A549 (cell line): ENCODE results near the gene ACTRT2. TPM values are rescaled to one million over a fixed set of nuclear protein-coding genes. Genes with fewer than 3 reads are reported as not detected.

ENCODE experiments used
- ATAC-seq, 2 experiments: fragments of 200-7000 bp in 1 of 2; fragments of >200 bp in 1 of 2; cut with Nextera tagmentation in 1 of 2; cut with Tn5 transposase in 1 of 2; 3 replicates each; pipeline versions ENCODE4 v1.8.0 to v1.9.1; 2018 to 2020; ENCODE audit warnings: mild to moderate bottlenecking in 1 of 2, moderate library complexity in 1 of 2
- CTCF ChIA-PET: fragments of 300-600 bp; sonication (Branson Sonifier 250); formaldehyde crosslinking; extraction: SDS; loops from one replicate; lab custom pipeline; 2021; ENCODE audit warnings: antibody characterized with exemption, inconsistent platforms; lab: Yijun Ruan, JAX
- POLR2A ChIA-PET: fragments of 350-600 bp; formaldehyde crosslinking; extraction: SDS; loops from one replicate; lab custom pipeline; 2021; ENCODE audit warnings: antibody characterized with exemption, inconsistent platforms; lab: Yijun Ruan, JAX
- DNase-seq, 2 experiments: peaks; one replicate each; pipeline versions ENCODE4 v3.0.0 to v3.0.0-alpha.2; 2011 to 2016; ENCODE audit warnings: low read depth in 1 of 2, low spot score in 1 of 2
- FAIRE-seq: peaks from 2 replicates; lab custom pipeline; 2011; peaks lifted over from hg19 to GRCh38; lab: Jason Lieb, UNC
- H3K27ac ChIP-seq, 2 experiments: fragments of >200 bp; sonication (Bioruptor Twin); formaldehyde crosslinking; 3 replicates each; pipeline ENCODE4 v1.5.1; 2016 to 2017
- H3K4me1 ChIP-seq: fragments of >200 bp; sonication (Bioruptor Twin); formaldehyde crosslinking; 3 replicates; pipeline ENCODE4 v1.6.1; 2016
- H3K4me2 ChIP-seq: fragments of >200 bp; sonication (Bioruptor Twin); formaldehyde crosslinking; 3 replicates; pipeline ENCODE4 v1.6.1; 2016
- H3K4me3 ChIP-seq: fragments of >200 bp; sonication (Bioruptor Twin); formaldehyde crosslinking; 3 replicates; pipeline ENCODE4 v1.5.1; 2016
- H3K9me3 ChIP-seq: fragments of >200 bp; sonication (Bioruptor Twin); formaldehyde crosslinking; 3 replicates; pipeline ENCODE4 v1.6.1; 2016
- CBX2 ChIP-seq: fragments of 200-600 bp; sonication (generic); IDR thresholded peaks from 2 replicates; pipeline ENCODE4 v1.6.1; 2016; ENCODE audit warnings: low read depth, mild to moderate bottlenecking, borderline replicate concordance
- CBX8 ChIP-seq: fragments of 200-600 bp; sonication (generic); IDR thresholded peaks from 2 replicates; pipeline ENCODE4 v1.6.1; 2016
- CEBPB ChIP-seq, 2 experiments: fragments of >200 bp in 1 of 2; sonication (Bioruptor Twin) in 1 of 2; formaldehyde crosslinking in 1 of 2; IDR thresholded peaks; 2 replicates each; pipeline ENCODE4 v1.6.1; 2012 to 2016
- CHD2 ChIP-seq: fragments of 150-350 bp; IDR thresholded peaks from 2 replicates; pipeline ENCODE4 v1.6.1; 2014; ENCODE audit warnings: low read length; ENCODE audit not compliant: partially characterized antibody
- CHD4 ChIP-seq: fragments of 200-600 bp; sonication (generic); IDR thresholded peaks from 2 replicates; pipeline ENCODE4 v1.6.1; 2016; ENCODE audit warnings: antibody characterized with exemption, mild to moderate bottlenecking, borderline replicate concordance
- EP300 ChIP-seq, 2 experiments: fragments of >200 bp; sonication (Bioruptor Twin); formaldehyde crosslinking; IDR thresholded peaks; 2 replicates in 1 of 2; 3 replicates in 1 of 2; pipeline ENCODE4 v1.6.1; 2016 to 2017
- ESRRA ChIP-seq: fragments of 150-350 bp; IDR thresholded peaks from 2 replicates; pipeline ENCODE4 v1.6.1; 2014; ENCODE audit warnings: mild to moderate bottlenecking, low read length, borderline replicate concordance
- FOSB ChIP-seq: fragments of 250-450 bp; sonication (Bioruptor Pico); IDR thresholded peaks from 2 replicates; pipeline ENCODE4 v1.5.0; 2020; ENCODE audit warnings: mild to moderate bottlenecking, moderate library complexity
- GATA3 ChIP-seq: IDR thresholded peaks from 2 replicates; pipeline ENCODE4 v1.6.1; 2012; ENCODE audit warnings: borderline replicate concordance
- HEYL ChIP-seq: fragments of 250-450 bp; sonication (Bioruptor Pico); IDR thresholded peaks from 2 replicates; pipeline ENCODE4 v1.8.0; 2021; ENCODE audit warnings: mild to moderate bottlenecking, moderate library complexity
- HOXB5 ChIP-seq: fragments of 250-450 bp; sonication (Bioruptor Pico); IDR thresholded peaks from 2 replicates; pipeline ENCODE4 v1.5.0; 2020; ENCODE audit warnings: mild to moderate bottlenecking, moderate library complexity
- JUN ChIP-seq, 2 experiments: fragments of >200 bp; sonication (Bioruptor Twin); formaldehyde crosslinking; IDR thresholded peaks; 2 replicates in 1 of 2; 3 replicates in 1 of 2; pipeline ENCODE4 v1.6.1; 2016 to 2017
- JUNB ChIP-seq: fragments of >200 bp; sonication (Bioruptor Twin); formaldehyde crosslinking; IDR thresholded peaks from 2 replicates; pipeline ENCODE4 v1.6.1; 2016
- KDM5A ChIP-seq: fragments of 200-600 bp; sonication (generic); IDR thresholded peaks from 2 replicates; pipeline ENCODE4 v1.6.1; 2016; ENCODE audit warnings: antibody characterized with exemption, mild to moderate bottlenecking
- MAFK ChIP-seq: fragments of 450-650 bp; IDR thresholded peaks from 2 replicates; pipeline ENCODE4 v1.6.1; 2014; ENCODE audit not compliant: partially characterized antibody
- MAZ ChIP-seq: fragments of 150-350 bp; IDR thresholded peaks from 2 replicates; pipeline ENCODE4 v1.6.1; 2014; ENCODE audit warnings: antibody characterized with exemption, low read depth, low read length, borderline replicate concordance
- NFE2L2 ChIP-seq: fragments of 150-350 bp; conservative IDR thresholded peaks from 2 replicates; pipeline ENCODE4 v1.6.1; 2014; ENCODE audit warnings: low read length
- NPAS2 ChIP-seq: fragments of 250-450 bp; sonication (Bioruptor Pico); IDR thresholded peaks from 2 replicates; pipeline ENCODE4 v1.8.0; 2022; ENCODE audit warnings: mild to moderate bottlenecking, moderate library complexity, borderline replicate concordance
- NR3C1 ChIP-seq: fragments of >200 bp; sonication (Bioruptor Twin); formaldehyde crosslinking; IDR thresholded peaks from 3 replicates; pipeline ENCODE4 v1.6.1; 2017
- PHF8 ChIP-seq: fragments of 200-600 bp; sonication (generic); IDR thresholded peaks from 2 replicates; pipeline ENCODE4 v1.6.1; 2016; ENCODE audit warnings: low read depth, mild to moderate bottlenecking, antibody characterized with exemption, moderate library complexity, borderline replicate concordance
- POLR2A ChIP-seq: IDR thresholded peaks from 2 replicates; pipeline ENCODE4 v1.6.1; 2012; ENCODE audit warnings: mild to moderate bottlenecking, low read length
- RARB ChIP-seq: fragments of 250-450 bp; sonication (Bioruptor Pico); IDR thresholded peaks from 2 replicates; pipeline ENCODE4 v1.8.0; 2021; ENCODE audit warnings: mild to moderate bottlenecking, moderate library complexity
- RFX5 ChIP-seq: fragments of 450-650 bp; IDR thresholded peaks from 2 replicates; pipeline ENCODE4 v1.7.1; 2014; ENCODE audit warnings: antibody characterized with exemption, mild to moderate bottlenecking, moderate library complexity
- SMC3 ChIP-seq: fragments of >200 bp; sonication (Bioruptor Twin); formaldehyde crosslinking; IDR thresholded peaks from 3 replicates; pipeline ENCODE4 v1.6.1; 2018; ENCODE audit warnings: inconsistent platforms
- USF2 ChIP-seq: fragments of 450-650 bp; IDR thresholded peaks from 2 replicates; pipeline ENCODE4 v1.6.1; 2014; ENCODE audit warnings: antibody characterized with exemption
- ZC3H11A ChIP-seq: fragments of 450-650 bp; IDR thresholded peaks from 2 replicates; pipeline ENCODE4 v1.6.1; 2014; ENCODE audit warnings: antibody characterized with exemption, mild to moderate bottlenecking
- ZNF302 ChIP-seq: fragments of 250-450 bp; sonication (Bioruptor Pico); IDR thresholded peaks from 2 replicates; pipeline ENCODE4 v1.9.0; 2021; ENCODE audit warnings: inconsistent platforms, mild to moderate bottlenecking, moderate library complexity
- ZSCAN20 ChIP-seq: fragments of 250-450 bp; sonication (Bioruptor Pico); IDR thresholded peaks from 2 replicates; pipeline ENCODE4 v1.8.0; 2022; ENCODE audit warnings: mild to moderate bottlenecking, moderate library complexity
- WGBS: methylation state at CpG from one replicate; pipeline ENCODE4 v1.1.6; 2017; ENCODE audit errors: missing lambda C conversion rate; 5-methylcytosine and 5-hydroxymethylcytosine counted together
- polyA plus RNA-seq, 4 experiments: library from polyadenylated mRNA; depleted of rRNA in 3 of 4; stranded (reverse); fragments of >200 nt; fragmentation: RNase III in 1 of 4; extraction: RNeasy Plus Mini Kit Qiagen cat#74134 plus additional on column Dnase treatment in 1 of 4; gene quantifications; 2 replicates in 3 of 4; 3 replicates in 1 of 4; pipeline ENCODE4 v1.2.3, GENCODE V29; 2011 to 2017
- TF ChIP-seq, protein P1 (sequence below): fragments of >200 bp; sonication (Bioruptor Twin); formaldehyde crosslinking; IDR thresholded peaks from 3 replicates; pipeline ENCODE4 v1.6.1; 2016
- TF ChIP-seq, protein P2 (sequence below): fragments of 250-450 bp; sonication (Bioruptor Pico); IDR thresholded peaks from 2 replicates; pipeline ENCODE4 v1.5.0; 2021; ENCODE audit warnings: mild to moderate bottlenecking, moderate library complexity, borderline replicate concordance
- TF ChIP-seq, protein P3 (sequence below): IDR thresholded peaks from 2 replicates; pipeline ENCODE4 v1.6.1; 2012
- TF ChIP-seq, protein P4 (sequence below): fragments of 200-600 bp; sonication (generic); IDR thresholded peaks from 2 replicates; pipeline ENCODE4 v1.6.1; 2016; ENCODE audit warnings: antibody characterized with exemption, mild to moderate bottlenecking, moderate library complexity

The ACTRT2 gene
- polyA plus RNA-seq, 2 of the 4 experiments (the other 2 are of a cell fraction) = not detected

- ATAC-seq (no peak), DNase-seq (no peak), FAIRE-seq (no peak)
- Histone ChIP-seq H3K27ac (no peak overlapping the region), H3K4me2 (no peak overlapping the region), H3K4me1 (no peaks in the 10 kb centered on the region), H3K9me3 (no peaks in the 10 kb centered on the region), H3K4me3 (no peak overlapping the region)
- ChIA-PET POLR2A (no interaction called here), CTCF (interaction anchor here (1.0 kb wide), 1 partner anchor 11 kb away, joined by 4 read pairs; no protein-coding TSS in a partner anchor)
- TF ChIP-seq MAFK (no peak), GATA3 (no peak), NPAS2 (CRISPR knock-in tag) (no peak), ZNF302 (CRISPR knock-in tag) (no peak), ZSCAN20 (CRISPR knock-in tag) (no peak), JUNB (no peak), HOXB5 (no peak), CEBPB (IDR thresholded peaks at IDR 0.05) (no peak), EP300 (IDR thresholded peaks at IDR 0.05) (no peak), CHD4 (no peak), KDM5A (no peak), PHF8 (no peak), USF2 (no peak), FOSB (no peak)
- TF ChIP-seq, protein P1, sequence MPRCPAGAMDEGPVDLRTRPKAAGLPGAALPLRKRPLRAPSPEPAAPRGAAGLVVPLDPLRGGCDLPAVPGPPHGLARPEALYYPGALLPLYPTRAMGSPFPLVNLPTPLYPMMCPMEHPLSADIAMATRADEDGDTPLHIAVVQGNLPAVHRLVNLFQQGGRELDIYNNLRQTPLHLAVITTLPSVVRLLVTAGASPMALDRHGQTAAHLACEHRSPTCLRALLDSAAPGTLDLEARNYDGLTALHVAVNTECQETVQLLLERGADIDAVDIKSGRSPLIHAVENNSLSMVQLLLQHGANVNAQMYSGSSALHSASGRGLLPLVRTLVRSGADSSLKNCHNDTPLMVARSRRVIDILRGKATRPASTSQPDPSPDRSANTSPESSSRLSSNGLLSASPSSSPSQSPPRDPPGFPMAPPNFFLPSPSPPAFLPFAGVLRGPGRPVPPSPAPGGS = no peak
- TF ChIP-seq, protein P2, sequence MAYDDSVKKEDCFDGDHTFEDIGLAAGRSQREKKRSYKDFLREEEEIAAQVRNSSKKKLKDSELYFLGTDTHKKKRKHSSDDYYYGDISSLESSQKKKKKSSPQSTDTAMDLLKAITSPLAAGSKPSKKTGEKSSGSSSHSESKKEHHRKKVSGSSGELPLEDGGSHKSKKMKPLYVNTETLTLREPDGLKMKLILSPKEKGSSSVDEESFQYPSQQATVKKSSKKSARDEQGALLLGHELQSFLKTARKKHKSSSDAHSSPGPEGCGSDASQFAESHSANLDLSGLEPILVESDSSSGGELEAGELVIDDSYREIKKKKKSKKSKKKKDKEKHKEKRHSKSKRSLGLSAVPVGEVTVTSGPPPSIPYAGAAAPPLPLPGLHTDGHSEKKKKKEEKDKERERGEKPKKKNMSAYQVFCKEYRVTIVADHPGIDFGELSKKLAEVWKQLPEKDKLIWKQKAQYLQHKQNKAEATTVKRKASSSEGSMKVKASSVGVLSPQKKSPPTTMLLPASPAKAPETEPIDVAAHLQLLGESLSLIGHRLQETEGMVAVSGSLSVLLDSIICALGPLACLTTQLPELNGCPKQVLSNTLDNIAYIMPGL (CRISPR knock-in tag) = no peak
- 38% methylated on average over 15 of the region's 25 CpGs for WGBS
Measured at GRCh38 chr1:3033040-3033789, 11.9 kb downstream of the ACTRT2 start.

DNA sequence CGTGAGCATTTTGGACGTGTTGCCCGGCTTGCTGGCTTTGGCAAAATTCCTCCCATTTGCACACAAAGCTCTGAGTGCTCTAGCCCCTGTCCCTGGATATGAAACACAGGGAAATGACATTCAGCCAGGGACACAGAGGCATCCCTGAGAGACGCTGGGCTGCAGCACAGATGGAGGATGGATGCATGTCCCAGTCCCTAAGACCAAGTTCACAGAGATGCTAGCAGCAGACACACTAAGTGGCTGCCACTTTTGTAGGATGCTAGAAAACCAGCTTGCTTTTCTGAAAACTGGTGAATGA, 12.5 kb downstream of the ACTRT2 start:
- WGBS = 20% methylated on average over 4 of the region's 4 CpGs
- Histone ChIP-seq H3K27ac (no peak overlapping the region), H3K9me3 (no peaks in the 10 kb centered on the region), H3K4me1 (no peaks in the 10 kb centered on the region), H3K4me2 (no peak overlapping the region), H3K4me3 (no peak overlapping the region)
- ChIA-PET POLR2A (no interaction called here), CTCF (interaction anchor here (1.0 kb wide), 1 partner anchor 12 kb away, joined by 4 read pairs; no protein-coding TSS in a partner anchor)
- TF ChIP-seq JUN (IDR thresholded peaks at IDR 0.05) (no peak), HOXB5 (no peak), NR3C1 (no peak), SMC3 (no peak), CBX2 (no peak), ESRRA (no peak), ZC3H11A (no peak), MAZ (no peak), RARB (no peak), CBX8 (no peak), RFX5 (no peak), POLR2A (no peak), PHF8 (no peak), HEYL (no peak), CHD2 (no peak), NFE2L2 (no peak)
- TF ChIP-seq, protein P3, sequence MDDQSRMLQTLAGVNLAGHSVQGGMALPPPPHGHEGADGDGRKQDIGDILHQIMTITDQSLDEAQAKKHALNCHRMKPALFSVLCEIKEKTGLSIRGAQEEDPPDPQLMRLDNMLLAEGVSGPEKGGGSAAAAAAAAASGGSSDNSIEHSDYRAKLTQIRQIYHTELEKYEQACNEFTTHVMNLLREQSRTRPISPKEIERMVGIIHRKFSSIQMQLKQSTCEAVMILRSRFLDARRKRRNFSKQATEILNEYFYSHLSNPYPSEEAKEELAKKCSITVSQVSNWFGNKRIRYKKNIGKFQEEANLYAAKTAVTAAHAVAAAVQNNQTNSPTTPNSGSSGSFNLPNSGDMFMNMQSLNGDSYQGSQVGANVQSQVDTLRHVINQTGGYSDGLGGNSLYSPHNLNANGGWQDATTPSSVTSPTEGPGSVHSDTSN = no peak
- TF ChIP-seq, protein P4, sequence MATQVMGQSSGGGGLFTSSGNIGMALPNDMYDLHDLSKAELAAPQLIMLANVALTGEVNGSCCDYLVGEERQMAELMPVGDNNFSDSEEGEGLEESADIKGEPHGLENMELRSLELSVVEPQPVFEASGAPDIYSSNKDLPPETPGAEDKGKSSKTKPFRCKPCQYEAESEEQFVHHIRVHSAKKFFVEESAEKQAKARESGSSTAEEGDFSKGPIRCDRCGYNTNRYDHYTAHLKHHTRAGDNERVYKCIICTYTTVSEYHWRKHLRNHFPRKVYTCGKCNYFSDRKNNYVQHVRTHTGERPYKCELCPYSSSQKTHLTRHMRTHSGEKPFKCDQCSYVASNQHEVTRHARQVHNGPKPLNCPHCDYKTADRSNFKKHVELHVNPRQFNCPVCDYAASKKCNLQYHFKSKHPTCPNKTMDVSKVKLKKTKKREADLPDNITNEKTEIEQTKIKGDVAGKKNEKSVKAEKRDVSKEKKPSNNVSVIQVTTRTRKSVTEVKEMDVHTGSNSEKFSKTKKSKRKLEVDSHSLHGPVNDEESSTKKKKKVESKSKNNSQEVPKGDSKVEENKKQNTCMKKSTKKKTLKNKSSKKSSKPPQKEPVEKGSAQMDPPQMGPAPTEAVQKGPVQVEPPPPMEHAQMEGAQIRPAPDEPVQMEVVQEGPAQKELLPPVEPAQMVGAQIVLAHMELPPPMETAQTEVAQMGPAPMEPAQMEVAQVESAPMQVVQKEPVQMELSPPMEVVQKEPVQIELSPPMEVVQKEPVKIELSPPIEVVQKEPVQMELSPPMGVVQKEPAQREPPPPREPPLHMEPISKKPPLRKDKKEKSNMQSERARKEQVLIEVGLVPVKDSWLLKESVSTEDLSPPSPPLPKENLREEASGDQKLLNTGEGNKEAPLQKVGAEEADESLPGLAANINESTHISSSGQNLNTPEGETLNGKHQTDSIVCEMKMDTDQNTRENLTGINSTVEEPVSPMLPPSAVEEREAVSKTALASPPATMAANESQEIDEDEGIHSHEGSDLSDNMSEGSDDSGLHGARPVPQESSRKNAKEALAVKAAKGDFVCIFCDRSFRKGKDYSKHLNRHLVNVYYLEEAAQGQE = no peak
- DNase-seq (no peak), ATAC-seq (no peak), FAIRE-seq (no peak)
